GM18868 (cell line): ENCODE measurements around the gene PNLIPRP1.

Experiments
- ATAC-seq: cut with Tn5 transposase; IDR thresholded peaks from one replicate; pipeline ENCODE4 v1.9.1; 2021; ENCODE audit warnings: mild to moderate bottlenecking, moderate library complexity; ENCODE audit not compliant: unreplicated experiment

PNLIPRP1 gene

GRCh38 chr10:116629340-116629739 lies 38.6 kb downstream of the PNLIPRP1 start:
- ATAC-seq, result no peak

- no peak for ATAC-seq
Observed at GRCh38 chr10:116630020-116630419, 39.3 kb downstream of the PNLIPRP1 start.

GRCh38 chr10:116631871-116632295 lies 41.1 kb downstream of the PNLIPRP1 start:
- no peak for ATAC-seq

GRCh38 chr10:116632596-116633215 lies 41.9 kb downstream of the PNLIPRP1 start:
- no peak for ATAC-seq

- no peak for ATAC-seq
Observed at GRCh38 chr10:116633216-116633600, 42.4 kb downstream of the PNLIPRP1 start.

- no peak for ATAC-seq
Observed at GRCh38 chr10:116634126-116634975, 43.6 kb downstream of the PNLIPRP1 start.

- ATAC-seq, result no peak
Observed at GRCh38 chr10:116636385-116636784, 45.6 kb downstream of the PNLIPRP1 start.

- ATAC-seq, result no peak
Observed at GRCh38 chr10:116636976-116637375, 46.2 kb downstream of the PNLIPRP1 start.

- ATAC-seq, result no peak
Observed at GRCh38 chr10:116637830-116638229, 47.1 kb downstream of the PNLIPRP1 start.

- no peak for ATAC-seq
Observed at GRCh38 chr10:116646502-116646901, 55.7 kb downstream of the PNLIPRP1 start.

- ATAC-seq, result no peak
Observed at GRCh38 chr10:116648903-116649302, 58.1 kb downstream of the PNLIPRP1 start.

- no peak for ATAC-seq
Observed at GRCh38 chr10:116653885-116654284, 63.1 kb downstream of the PNLIPRP1 start.

- no peak for ATAC-seq
Observed at GRCh38 chr10:116654816-116655215, 64.1 kb downstream of the PNLIPRP1 start.

- ATAC-seq, result no peak
Observed at GRCh38 chr10:116655568-116655967, 64.8 kb downstream of the PNLIPRP1 start.

GRCh38 chr10:116656044-116656443 lies 65.3 kb downstream of the PNLIPRP1 start:
- ATAC-seq, result no peak

GRCh38 chr10:116657863-116658551 lies 67.2 kb downstream of the PNLIPRP1 start:
- no peak for ATAC-seq
